Activated T-cell treated with anti-CD3 and anti-CD28 coated beads for 1 hour (primary cell): ENCODE results near the gene TNFRSF11A.
A peak's percentile ranks its signal among the peaks of the same experiment; 100 is the strongest.

ENCODE experiments used
- DNase-seq: peaks from one replicate; pipeline ENCODE4 v3.0.0-alpha.2; 2020; ENCODE audit warnings: low read depth

TNFRSF11A gene

GRCh38 chr18:62418258-62418657 is 93.1 kb downstream of the TNFRSF11A start:
- DNase-seq = no peak

GRCh38 chr18:62420151-62420512 is 95.0 kb downstream of the TNFRSF11A start:
- no peak for DNase-seq

- DNase-seq = peak; percentile 31
Observed at GRCh38 chr18:62420513-62421209, 95.6 kb downstream of the TNFRSF11A start.

- peak; percentile 24 for DNase-seq
Observed at GRCh38 chr18:62425465-62426190, 100.5 kb downstream of the TNFRSF11A start.

GRCh38 chr18:62426191-62426488 is 101.0 kb downstream of the TNFRSF11A start:
- no peak for DNase-seq

- no peak for DNase-seq
Observed at GRCh38 chr18:62432176-62432575, 107.1 kb downstream of the TNFRSF11A start.

GRCh38 chr18:62434798-62435197 is 109.7 kb downstream of the TNFRSF11A start:
- DNase-seq = no peak

- no peak for DNase-seq
Observed at GRCh38 chr18:62435435-62436031, 110.4 kb downstream of the TNFRSF11A start.

- DNase-seq = no peak
Observed at GRCh38 chr18:62436636-62437234, 111.6 kb downstream of the TNFRSF11A start.

GRCh38 chr18:62437235-62438017 is 112.3 kb downstream of the TNFRSF11A start:
- DNase-seq = no peak

GRCh38 chr18:62438018-62438329 is 112.9 kb downstream of the TNFRSF11A start:
- DNase-seq = no peak

- DNase-seq = no peak
Observed at GRCh38 chr18:62438402-62438801, 113.3 kb downstream of the TNFRSF11A start.

GRCh38 chr18:62438866-62439265 is 113.8 kb downstream of the TNFRSF11A start:
- DNase-seq = no peak
